LNCaP clone FGC (cell line): ENCODE results near the gene C16orf95.

Experiments
- DNase-seq: peaks from one replicate; pipeline ENCODE4 v3.0.0-alpha.2; 2011; ENCODE audit warnings: low read depth
- H3K4me3 ChIP-seq: 2 replicates; pipeline ENCODE4 v1.5.1; 2011; ENCODE audit warnings: mild to moderate bottlenecking, low read depth, low read length, control low read depth
- TF ChIP-seq, protein P1 (sequence below): IDR thresholded peaks from 2 replicates; pipeline ENCODE4 v1.5.1; 2012; ENCODE audit warnings: mild to moderate bottlenecking; ENCODE audit not compliant: control insufficient read depth, insufficient read depth; ENCODE audit errors: extremely low read depth

Gene C16orf95

GRCh38 chr16:87321336-87322107, 4.3 kb upstream of the C16orf95 start:
- no peak for DNase-seq
- H3K4me3 ChIP-seq: no peak overlapping the region
- TF ChIP-seq, protein P1, sequence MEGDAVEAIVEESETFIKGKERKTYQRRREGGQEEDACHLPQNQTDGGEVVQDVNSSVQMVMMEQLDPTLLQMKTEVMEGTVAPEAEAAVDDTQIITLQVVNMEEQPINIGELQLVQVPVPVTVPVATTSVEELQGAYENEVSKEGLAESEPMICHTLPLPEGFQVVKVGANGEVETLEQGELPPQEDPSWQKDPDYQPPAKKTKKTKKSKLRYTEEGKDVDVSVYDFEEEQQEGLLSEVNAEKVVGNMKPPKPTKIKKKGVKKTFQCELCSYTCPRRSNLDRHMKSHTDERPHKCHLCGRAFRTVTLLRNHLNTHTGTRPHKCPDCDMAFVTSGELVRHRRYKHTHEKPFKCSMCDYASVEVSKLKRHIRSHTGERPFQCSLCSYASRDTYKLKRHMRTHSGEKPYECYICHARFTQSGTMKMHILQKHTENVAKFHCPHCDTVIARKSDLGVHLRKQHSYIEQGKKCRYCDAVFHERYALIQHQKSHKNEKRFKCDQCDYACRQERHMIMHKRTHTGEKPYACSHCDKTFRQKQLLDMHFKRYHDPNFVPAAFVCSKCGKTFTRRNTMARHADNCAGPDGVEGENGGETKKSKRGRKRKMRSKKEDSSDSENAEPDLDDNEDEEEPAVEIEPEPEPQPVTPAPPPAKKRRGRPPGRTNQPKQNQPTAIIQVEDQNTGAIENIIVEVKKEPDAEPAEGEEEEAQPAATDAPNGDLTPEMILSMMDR: no peak

GRCh38 chr16:87320510-87321227, 3.5 kb upstream of the C16orf95 start:
- TF ChIP-seq, protein P1: no peak

DNA sequence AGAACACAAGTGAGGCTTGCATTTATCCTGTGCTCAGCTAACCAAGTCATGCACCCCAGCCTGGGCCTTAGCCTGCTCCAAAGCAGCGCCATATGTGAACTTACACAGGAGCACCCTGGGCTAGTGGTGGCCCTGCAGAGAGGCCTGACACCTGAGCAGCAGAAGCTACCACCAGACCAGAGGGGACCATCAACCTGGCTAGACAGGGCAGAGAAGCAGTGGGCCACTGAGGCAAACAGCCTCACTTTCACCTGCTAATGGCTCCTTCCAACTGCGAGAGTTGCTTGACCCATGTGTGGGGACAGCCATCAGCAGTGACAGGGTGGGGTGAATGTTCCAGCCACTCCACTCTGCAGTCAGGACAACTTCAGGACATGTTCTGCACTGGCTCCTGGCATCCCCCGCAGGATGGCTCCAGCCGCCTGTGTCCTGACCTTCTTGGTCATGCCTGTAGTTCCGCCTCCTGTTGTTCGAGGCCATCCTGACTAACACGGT, 2.9 kb upstream of the C16orf95 start:
- no peak overlapping the region for H3K4me3 ChIP-seq
- DNase-seq: no peak

More at GRCh38 chr16:87320510-87321227, 3.5 kb upstream of the C16orf95 start:
- no peak for DNase-seq
- no peak overlapping the region for H3K4me3 ChIP-seq

GRCh38 chr16:87319011-87319410, 1.8 kb upstream of the C16orf95 start:
- no peak overlapping the region for H3K4me3 ChIP-seq
- DNase-seq: no peak
- TF ChIP-seq, protein P1: no peak

More for the DNA sequence above, 2.9 kb upstream of the C16orf95 start:
- TF ChIP-seq, protein P1: no peak

DNA sequence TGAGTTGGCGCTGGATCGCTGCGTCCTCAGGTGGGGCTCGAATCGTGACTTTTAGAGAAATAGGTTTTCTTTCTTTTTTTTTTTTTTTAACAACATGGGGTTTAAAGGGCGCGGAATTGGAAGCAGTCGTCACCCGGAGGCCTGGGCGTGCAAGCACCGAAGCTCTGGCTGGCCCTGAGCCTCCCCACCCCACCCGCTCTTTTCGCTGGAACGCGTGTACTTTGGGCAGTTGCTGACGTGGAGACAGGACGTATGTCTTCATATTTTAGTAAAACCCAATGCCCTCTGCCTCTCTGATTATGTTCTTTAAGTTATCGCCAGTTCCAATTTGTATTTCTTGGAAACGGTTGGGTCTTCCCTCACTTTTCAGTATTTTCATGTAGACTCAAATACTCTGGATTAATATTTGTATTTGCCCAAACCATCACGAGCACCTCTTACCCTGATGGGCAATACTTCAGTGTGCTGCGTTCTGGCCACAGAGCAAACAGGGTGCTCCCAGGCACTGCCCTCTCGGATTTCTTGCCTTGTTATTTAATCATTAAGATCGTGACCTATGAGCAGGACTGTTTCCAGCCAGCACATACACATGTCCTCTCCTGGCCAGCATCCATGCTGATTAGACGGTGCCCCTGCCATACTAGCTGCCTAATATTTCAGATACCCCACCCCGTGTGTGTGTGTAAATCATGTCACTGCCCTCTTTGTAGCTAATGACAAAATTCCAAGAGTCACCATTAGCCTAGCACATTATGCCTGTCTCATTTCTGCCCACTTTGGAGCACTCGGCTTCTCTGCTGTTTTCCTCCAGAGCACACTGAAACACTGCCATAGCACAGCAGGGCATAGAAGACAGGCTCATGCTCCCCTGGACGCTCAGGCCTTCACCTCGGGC, 805 bp upstream of the C16orf95 start:
- TF ChIP-seq, protein P1: no peak
- H3K4me3 ChIP-seq: peak overlapping the region; percentile 97
- peak; percentile 7 for DNase-seq

- no peak for DNase-seq
- peak overlapping the region; percentile 97 for H3K4me3 ChIP-seq
- TF ChIP-seq, protein P1: no peak
Observed at GRCh38 chr16:87316450-87316922, 706 bp downstream of the C16orf95 start.
